NCI-H128 (cell line): ENCODE measurements around the gene GGACT.
"Not testable (repeated sequence)": the region's sequence is repeated elsewhere in the genome, so short reads cannot be mapped to it uniquely, and the experiment has no call there.

Experiments used
- DNase-seq: peaks from one replicate; lab custom pipeline; 2025; ENCODE audit not compliant: unreplicated experiment; lab: John Stamatoyannopoulos, UW

GGACT gene

DNA sequence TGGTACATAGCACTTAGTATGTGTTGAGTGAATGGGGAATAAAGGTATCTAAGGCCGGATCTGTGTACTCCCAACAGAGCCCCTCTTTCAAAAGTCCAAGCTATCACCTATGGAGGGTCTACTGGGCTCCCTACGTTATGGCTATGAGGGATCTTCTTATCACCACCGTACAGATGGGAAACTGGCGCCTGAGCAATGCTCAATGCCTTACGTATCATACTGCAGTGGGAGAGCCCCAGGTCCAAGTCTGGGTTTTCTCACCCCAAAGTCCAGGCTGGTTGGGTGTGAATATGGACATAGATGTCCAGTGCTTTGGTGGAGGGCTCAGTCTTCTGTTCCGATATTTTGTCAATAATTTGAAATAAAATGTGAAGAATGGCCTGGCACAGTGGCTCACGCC, 13.1 kb upstream of the GGACT start:
- DNase-seq = no peak

- no peak for DNase-seq
Measured at GRCh38 chr13:100600915-100601314, 12.3 kb upstream of the GGACT start.

DNA sequence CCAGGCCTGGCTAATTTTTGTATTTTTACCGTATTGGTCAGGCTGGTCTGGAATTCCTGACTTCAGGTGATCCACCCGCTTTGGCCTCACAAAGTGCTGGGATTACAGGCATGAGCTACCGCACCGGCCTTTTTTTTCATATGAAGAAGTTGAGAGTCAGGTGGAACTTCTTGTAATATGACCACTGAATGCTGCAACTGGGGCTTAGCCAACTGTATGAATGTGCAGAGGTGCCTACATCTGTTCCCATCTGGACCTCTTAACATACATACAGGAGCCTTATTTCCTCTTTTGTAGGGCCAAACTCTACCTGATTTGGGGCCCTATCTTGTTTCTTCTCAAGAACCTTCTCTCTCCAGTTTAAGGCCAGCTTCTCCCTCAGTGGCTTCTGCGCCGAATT, 11.9 kb upstream of the GGACT start:
- DNase-seq = no peak

DNA sequence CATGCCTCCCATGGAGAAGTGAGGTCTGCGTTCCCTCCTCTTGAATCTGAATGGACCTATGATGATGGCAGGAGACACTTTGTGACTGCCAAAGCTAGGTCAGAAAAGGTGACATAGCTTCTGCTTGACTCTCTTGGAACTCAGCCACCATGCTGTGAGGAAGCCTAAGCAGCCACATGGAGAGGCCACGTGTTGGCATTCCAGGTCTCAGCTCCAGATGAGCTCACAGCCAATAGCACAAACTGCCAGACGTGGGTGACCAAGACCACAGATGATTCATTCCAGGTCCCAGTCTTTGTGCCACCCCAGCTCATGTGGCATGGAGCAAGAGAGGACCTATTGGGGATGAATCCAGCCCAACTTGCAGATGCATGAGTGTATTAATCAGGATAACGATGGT, 8.7 kb upstream of the GGACT start:
- no peak for DNase-seq

DNA sequence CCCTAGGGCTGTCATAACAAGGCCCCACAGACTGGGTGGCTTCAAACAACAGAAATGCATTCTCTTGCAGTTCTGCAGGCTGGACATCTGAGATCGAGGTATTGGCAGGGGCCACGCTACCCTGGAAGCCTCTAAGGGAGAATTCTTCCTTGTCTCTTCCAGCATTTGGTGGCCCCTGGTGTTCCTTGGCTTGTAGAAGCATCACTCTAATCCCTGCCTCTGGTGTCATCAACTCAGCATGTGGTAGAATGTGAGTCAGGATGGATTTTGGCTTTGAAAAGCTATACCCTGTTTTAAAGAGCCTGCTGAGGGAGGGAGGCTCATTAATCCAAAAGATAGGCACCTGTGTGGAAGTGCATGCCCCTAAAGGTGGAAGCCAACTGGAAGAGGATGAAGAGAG, 7.9 kb upstream of the GGACT start:
- DNase-seq = no peak

GRCh38 chr13:100594731-100595130, 6.1 kb upstream of the GGACT start:
- DNase-seq = no peak

DNA sequence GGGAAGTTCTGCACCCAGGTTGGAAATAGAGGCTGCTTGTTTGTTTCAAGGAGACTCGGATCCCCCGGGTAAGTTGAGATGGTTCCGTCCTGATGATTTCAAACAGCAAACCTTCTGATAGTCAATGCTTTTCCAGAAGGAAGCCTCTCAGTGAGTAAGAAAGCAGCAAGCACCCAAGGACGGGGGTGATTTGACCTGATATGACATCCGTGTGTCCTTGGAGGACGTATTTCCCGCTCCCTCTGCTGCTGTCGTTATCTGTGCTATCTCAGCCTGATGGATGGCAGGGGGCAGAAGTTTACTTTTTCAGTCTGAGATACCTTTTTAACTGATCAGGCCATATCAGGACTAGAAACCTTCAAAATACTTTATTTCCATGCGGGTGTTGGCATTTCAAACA, 5.7 kb upstream of the GGACT start:
- DNase-seq = no peak

- no peak for DNase-seq
Measured at GRCh38 chr13:100589178-100589725, 663 bp upstream of the GGACT start.

- DNase-seq = no peak
Measured at GRCh38 chr13:100584896-100585295, 3.7 kb downstream of the GGACT start.

DNA sequence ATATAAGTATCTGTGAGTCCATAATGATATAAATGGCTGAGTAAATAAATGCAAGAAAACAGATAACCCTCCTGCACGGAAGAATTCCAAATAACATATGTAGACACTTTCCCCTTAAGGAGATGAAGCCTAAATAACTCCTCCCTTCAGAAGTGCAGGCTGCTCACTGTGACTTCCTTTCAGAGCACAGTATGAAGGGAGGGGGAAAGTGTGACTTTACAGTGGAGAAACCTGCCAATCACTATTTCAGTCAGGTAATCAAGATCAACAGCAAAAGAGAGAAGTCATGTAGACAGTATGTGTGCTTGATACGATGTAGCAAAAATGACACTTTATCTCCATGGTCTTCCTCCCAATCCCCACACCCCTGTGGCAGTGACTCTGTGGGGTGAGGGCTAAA, 7.1 kb downstream of the GGACT start:
- no peak for DNase-seq

DNA sequence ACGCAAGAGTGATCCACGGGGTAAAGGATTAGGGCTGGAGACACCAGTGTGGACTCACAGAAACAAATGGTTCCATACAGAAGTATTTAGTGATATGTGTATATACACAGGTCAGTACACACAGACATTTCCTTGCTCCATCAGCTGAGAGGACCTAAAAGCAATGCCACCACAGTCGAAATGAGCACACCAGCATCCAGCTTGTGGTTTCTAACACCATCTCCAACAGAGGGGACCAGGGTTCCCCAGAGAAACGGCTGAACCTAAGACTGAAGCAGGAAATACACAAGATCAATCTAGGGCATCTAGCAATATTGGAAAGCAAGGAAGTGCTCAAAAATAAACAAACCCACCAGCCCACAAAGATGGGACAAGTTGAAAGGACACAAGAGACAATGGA, 7.6 kb downstream of the GGACT start:
- DNase-seq = no peak

DNA sequence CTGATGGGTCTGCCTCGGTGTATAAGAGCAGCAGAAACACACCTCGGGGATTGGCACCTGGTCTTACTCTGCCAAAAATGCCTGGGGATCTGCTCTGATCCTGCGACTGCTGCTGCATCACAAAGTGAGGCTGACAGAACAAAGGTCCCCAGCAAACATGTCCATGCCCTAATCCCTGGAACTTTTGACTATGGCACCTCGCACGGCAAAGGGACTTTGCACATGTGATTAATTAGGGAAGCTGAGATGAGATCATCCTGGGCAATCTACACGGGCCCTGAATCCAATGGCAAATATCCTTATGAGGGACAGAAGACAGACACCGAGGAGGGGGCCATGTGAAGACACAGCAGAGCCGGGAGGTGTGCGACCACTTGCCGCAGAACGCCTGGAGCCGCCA, 8.5 kb downstream of the GGACT start:
- no peak for DNase-seq

GRCh38 chr13:100577239-100577638, 11.3 kb downstream of the GGACT start:
- DNase-seq = not testable (repeated sequence)

DNA sequence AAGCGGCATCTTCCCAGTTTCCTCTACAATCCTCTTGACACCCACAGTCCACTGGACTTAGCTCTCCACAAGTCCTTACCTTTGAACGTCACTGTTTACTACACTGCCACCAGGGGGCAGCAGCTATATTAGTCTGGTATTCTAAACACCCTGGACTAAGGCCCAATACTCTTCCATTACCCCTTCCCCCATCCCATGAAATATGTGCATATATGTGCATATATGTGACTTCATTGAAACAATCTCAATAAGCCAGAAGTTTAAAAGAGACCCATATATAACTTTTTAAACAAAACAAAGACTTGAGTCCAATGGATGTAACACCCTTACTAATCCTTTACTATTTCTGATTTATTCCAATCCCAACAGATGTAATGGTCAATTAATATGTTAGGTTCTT, 15.5 kb downstream of the GGACT start:
- DNase-seq = peak; percentile 42

DNA sequence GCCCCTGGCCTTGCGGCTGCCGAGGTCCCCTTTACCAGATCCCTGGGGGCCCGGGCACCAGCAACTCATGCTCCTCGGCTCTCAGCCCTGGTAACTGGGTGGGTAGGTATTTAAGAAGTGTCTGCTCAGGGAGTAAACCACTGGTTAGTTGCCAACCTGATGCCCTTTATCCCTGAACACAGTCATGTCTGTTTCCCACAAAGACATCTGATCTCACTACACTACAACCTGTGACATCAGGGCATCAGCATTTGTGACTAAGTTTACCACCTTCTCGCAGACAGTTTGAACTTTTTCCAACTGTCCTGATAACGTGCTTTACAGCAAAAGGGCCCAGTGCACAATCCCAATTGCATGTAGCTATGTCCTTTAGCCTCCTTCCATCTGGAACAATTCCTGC, 22.0 kb downstream of the GGACT start:
- DNase-seq = no peak

DNA sequence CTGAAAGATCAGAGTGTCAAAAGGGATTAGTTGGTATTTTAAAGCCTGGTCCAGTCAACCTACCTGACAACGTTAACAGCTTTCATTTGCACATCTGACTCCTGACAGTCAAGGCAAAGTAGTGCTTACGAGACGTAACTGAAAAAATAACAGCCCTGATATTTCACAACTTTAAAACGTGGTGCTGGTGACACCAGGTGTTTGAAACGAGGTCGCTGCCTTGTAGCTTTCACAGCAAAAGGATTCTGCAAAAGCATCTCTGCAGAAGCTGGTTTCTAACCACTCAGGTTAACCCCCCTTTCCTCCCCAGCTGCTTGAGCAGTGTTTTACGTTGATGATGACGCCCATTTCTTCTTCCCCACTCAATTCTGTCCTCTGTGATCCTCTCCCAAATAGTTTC, 23.3 kb downstream of the GGACT start:
- no peak for DNase-seq

DNA sequence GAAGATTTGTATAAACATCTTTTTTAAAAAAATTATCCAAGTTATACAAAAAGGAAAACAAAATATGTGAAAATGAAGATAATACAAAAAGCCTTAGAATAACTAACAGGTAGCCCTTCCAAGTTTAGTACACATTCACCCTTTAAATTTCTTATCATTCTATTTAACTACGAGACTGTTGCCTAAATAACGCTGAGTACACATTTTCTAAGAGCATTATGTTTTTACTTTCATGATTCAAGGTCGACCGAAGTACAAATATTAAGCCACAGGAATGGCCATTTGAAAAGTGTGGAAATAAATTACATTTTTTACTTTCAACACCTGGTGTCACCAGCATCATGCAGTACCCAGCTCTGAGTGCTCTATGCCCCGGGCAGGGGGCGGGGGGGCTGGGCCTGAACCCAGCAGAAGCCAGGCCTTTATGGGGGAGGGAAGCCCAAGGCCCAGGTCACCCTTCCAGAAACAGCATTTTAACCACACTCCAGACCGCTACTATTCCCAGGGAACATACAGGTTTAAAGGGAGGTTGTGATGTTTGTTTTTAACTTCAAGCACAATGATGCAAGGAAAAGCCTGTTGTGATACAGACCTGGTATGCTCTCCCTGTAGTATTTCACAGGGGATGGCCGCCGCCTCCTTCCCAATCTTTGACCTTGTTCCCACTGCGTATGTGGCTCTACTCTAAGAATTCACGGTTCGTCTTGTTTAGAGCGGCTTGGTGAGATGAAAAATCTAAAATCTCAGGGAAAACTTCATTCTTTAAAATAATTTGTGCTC, 24.0 kb downstream of the GGACT start:
- no peak for DNase-seq

DNA sequence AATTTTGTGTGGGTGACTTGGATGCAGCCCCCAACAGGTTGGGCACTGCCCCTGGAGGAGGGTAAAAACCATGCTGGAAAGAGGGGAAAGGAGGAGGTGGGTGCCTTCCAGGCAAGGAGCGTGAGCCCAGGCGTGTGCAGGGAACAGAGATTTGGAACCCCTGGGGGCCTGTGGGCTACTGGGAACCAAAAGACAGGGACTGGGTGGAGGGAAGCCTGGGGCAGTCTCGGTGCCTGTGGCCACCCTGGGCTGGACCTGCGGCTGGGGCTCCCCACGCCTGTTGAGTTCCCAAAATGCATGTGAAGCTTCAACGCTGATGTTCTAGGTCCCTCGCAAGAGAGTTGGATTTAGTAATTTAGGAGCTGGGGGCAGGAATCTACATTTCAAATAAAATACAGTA, 24.8 kb downstream of the GGACT start:
- DNase-seq = no peak

GRCh38 chr13:100561599-100562204, 26.9 kb downstream of the GGACT start:
- no peak for DNase-seq

DNA sequence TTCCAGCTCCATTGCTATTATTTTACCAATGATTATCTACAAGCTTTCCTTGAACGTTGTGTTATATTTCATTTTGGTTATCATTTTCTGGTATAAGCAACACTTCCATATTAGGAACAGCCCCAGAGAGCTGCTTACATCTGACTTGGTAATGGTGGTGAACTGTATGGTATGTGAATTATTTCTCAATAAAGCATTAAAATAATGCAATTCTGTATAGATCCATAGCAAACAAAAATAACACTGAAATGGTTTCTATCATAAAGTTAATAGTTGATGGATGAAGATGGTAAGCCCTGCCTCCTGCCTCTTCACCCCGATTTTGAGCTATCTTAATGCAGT, 27.5 kb downstream of the GGACT start:
- DNase-seq = no peak

GRCh38 chr13:100560498-100561157, 28.0 kb downstream of the GGACT start:
- no peak for DNase-seq

GRCh38 chr13:100559886-100560285, 28.7 kb downstream of the GGACT start:
- no peak for DNase-seq
